HG02588 (cell line): ENCODE data around the gene PTPRF.

Source experiments
- ATAC-seq: cut with Tn5 transposase; IDR thresholded peaks from one replicate; pipeline ENCODE4 v1.9.1; 2021; ENCODE audit warnings: mild to moderate bottlenecking, moderate library complexity; ENCODE audit not compliant: unreplicated experiment

The PTPRF gene

DNA sequence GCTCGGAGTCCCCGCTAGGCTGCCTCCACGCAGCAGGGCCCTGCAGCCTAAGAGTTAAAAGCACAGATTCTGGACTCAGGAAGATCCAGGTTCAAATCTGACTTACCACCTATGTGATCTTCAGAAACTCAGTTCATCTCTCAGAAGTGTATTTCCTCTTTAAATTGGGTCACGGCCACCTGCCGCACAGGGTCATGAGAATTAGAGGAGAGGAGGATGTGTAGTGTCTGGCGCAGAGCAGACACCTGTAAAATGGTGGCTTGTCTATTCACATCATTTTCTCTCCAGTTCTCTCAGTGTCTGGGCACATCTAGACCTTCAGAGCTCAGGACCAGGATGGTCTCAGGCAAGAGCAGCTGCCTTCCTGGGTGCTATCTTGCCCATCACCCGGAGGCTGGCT lies 45.8 kb downstream of the PTPRF start:
- ATAC-seq: no peak

DNA sequence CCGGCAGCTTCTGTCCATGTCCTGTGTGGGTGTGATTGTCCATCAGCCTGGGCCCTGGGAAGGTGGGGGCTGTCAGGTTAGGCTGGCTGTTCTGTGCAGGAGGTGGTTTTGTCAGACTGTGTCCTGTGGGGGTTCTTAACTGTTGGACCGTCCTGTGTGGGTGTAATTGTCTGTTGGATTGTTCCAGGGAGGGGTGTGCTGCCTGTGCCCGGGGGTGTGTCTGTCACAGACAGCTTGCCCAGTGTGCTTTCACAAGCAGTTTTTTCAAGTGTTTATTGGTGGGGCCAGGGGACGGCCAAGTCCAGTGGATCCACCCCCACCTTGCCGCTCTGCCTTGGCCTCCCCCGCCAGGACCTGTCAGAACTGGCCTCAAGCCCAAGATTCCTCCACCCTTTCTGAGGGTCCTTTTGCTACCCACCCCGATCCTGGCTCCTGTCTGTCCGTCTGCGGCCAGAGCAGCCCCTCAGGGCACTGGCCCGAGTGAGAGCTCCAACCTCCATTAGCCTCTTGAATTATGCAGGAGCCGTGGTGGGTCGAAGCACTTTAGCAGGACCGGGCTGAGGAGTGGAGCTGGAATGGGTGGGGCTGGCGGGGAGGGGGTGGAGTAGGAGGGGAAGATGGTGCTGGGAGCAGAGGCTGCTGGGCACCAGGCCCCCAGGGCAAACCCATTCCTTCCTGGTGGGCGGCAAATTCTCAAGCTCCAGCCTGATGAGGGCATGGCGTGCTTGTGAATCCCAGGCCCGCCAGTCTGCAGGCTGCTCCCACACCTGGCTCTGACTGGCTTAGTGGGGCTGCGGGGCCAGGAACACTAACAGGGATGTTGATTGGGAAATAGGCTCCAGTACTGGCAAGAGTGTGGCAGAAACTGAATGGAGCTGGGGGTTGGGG lies 47.2 kb downstream of the PTPRF start:
- ATAC-seq: no peak

DNA sequence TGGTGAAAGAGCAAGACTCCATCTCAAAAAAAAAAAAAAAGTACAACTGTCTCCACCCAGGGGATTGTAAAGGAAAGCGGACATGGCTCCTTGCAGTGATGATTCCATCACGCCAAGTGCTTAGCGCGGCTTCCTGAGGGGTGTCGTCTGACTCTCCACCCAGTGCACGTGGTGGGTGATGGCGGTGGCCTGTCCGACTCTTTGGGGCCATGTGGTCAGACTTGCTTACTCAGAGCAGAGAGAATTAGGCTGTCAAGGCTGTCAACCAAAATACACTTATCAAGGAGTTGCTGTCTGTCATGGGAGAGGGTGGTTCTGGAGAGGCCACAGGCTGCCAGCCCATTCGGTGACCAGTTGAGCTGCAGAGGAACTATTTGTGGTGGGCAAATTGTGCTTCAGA lies 49.4 kb downstream of the PTPRF start:
- no peak for ATAC-seq

DNA sequence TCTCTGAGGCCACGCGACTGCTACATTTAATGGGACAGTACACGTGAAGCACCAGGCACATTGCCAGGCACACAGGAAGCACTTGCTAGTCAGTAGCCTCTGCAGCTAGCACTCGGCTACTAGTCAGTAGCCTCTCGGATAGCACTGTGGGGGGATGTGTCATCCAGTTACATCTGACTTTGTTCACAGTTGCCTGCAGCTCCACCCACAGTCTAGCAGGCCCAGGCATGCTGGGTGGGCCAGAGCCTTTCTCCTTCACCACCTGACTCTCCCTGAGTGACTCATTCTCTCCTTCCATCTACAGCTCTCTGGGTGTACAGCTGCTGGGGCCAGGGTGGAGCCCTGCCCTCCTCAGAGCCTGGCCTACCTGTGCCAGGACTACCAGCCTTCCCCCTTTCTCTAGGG lies 51.5 kb downstream of the PTPRF start:
- peak; percentile 76 for ATAC-seq

DNA sequence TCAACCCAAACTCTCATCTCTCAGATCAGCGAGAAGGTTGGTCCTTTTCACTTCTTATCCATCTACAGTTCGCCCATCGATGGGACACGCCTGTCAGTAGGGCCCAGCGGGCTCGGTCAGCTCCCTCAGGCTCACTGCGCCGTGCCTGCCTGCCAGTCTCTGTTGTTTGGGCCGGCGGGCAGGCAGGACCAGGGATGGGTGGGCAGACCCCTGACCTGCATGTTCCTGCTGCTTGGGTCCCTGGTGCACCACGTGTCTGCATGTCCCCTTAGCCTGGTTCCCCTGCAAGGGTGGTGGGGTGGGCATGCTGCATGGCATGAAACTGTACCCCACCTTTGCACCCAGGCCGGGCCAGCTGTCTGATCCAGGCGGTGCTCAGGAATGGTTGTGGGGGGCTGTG lies 52.4 kb downstream of the PTPRF start:
- no peak for ATAC-seq

DNA sequence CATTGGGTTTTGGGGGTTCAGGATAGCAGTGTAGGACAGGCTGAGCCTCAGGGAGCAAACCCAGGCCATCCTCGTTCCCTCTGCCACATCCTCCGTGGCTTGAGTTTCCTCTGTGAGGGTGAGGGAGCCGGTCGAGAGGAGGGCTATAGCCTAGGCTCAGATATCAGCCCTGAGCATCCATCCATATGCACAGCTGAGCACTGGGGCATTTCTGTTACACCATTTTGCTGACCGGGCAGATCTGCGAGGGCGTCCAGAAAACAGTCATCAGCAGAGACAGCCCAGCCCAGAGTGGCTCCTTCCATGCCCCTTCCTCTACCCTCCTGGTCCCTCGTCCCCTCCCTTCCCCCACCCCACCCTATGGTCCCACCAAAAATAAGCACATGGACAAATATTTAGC lies 53.5 kb downstream of the PTPRF start:
- no peak for ATAC-seq

DNA sequence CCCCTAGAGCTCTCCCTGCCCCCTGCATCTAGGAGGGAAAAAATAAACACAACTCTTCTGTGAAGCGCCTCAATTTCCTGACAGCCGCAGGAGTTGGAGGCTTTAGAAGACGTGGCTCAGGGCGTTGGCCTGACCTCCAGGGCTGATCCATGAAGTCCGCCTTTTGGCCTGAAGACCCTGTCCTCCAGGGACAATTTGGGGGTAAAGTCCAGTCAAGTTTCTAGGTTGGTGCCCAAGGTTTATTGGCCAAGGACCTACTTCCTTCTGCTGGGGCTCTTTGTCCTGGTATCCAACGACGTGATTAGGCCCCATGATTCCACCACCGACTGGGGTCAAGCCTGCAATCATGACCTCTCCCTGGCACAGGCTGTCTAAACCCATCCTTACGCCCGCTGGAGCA lies 54.9 kb downstream of the PTPRF start:
- ATAC-seq: no peak

DNA sequence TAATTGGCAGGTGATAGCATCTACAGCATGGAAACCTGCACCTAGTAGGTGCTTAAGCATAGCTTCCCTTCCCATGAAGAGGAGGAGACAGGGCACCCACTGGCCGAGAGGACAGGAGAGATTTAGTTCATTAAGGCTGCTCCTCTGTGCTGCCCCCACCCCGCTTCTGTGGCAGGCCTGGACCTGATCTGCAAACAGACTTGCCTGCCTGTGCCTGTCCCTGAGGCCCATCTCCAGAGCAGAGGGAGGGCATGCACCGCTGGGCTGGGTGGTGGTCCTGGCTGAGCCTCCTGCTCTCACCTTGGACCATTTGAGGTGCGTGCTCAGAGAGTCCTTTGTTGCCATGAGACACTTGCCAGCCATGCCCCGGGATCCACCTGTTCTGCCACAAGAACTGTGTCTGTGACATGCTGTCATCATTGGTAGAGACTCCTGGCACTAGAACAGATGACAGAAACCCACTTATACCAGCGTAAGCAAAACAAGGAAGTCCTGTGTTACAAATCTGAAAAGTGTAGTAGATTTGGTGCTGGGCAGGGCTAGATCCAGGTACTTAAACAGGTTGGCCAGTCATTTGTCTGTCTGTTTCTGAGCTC lies 55.6 kb downstream of the PTPRF start:
- no peak for ATAC-seq

DNA sequence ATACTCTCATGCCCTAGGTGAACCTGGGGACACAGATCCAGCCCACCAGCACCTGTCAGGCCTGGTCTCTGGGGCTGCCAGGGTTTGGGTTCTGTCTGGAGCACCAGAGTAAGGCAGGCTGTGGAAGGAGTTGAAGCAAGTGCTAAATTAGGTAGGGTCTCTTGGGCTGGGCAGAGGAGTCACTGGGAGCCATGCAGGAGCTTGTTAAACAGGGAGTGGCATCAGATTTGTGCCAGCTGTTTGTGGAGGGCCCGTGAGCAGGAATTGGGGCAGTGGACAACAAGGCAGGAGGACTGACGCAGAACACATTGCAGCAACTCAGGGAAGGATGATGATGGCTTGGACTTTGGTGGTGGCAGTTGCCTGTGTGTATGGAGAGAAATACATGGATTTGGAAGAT lies 56.3 kb downstream of the PTPRF start:
- ATAC-seq: no peak

DNA sequence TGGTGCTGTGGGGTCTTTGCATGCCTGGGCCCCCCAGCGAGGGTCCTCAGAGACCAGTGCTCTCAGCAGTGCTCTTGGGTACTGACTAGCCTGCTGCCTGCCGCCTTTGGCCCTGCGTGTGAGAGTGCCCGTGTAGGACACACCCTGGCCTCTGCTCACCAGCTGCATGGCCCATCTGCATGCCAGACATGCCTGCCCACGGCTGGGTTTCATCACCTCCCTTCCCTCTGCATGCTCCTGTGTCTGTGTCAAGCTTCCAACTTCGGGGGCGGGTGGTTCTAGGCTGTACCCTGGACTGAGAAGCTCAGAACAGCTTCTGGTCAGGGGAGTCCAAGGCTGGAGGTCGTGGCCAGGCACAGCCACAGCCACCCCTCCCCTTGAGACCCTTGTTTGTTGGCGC lies 56.9 kb downstream of the PTPRF start:
- ATAC-seq: no peak

DNA sequence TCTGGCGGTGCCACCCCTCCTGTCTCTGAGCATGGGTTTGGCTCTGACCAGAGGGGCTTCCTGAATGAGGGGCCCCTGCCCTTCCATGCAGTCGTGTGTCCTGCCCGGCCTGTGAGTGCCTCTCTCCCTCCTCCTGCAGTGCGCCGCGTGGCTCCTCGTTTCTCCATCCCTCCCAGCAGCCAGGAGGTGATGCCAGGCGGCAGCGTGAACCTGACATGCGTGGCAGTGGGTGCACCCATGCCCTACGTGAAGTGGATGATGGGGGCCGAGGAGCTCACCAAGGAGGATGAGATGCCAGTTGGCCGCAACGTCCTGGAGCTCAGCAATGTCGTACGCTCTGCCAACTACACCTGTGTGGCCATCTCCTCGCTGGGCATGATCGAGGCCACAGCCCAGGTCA lies 57.9 kb downstream of the PTPRF start:
- ATAC-seq: no peak

DNA sequence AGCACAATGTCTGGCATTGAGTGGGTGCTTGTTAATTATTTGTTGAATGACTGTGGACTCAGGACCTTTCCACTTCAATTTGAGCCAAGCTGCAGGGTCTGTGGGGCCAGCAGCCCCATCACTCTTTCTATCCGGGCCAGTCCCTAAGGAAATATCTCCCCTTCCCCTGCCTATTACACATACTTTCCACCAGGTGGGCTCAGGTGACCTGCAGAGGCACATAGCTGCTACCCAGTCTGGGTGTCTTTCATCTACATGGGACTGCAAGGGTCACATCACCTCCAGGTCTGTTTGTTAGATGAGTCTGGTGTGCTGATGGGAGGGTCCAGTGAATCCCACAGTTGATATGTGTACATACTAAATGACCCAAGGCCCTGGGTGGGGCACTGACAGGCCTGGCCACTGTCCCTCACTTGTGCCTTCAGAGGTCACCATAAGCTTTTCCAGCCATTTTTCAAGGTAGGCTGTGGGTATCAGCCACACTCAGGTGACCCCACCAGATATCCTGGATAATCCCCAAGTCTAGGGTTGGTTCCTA lies 59.8 kb downstream of the PTPRF start:
- ATAC-seq: no peak

DNA sequence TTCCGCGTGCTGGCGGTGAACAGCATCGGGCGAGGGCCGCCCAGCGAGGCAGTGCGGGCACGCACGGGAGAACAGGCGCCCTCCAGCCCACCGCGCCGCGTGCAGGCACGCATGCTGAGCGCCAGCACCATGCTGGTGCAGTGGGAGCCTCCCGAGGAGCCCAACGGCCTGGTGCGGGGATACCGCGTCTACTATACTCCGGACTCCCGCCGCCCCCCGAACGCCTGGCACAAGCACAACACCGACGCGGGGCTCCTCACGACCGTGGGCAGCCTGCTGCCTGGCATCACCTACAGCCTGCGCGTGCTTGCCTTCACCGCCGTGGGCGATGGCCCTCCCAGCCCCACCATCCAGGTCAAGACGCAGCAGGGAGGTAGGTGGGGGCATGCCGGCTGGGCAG lies 60.5 kb downstream of the PTPRF start:
- ATAC-seq: no peak

DNA sequence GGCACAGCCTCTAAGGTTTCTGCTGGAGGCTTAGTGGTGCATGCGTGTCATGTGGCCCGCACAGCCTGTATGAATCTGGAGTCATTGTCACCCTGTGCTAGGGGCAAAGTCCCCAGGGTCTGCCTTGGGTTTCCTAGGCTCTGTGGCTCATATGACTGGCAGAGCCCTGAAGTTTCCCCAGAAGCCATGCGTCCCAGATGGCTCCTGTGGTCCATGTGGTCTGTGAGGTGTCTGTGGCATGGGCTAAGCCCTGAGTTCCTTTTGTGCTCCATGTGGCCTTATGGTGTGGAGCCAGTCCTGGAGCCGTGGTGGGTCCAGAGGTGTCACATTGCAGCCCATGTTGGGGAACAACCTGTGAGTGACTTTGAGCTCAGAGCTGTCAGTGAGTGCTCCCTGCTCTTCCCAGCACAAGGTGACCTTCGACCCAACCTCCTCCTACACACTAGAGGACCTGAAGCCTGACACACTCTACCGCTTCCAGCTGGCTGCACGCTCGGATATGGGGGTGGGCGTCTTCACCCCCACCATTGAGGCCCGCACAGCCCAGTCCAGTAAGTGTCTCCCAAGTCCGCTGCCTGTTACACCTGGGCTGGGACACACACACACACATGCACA lies 61.5 kb downstream of the PTPRF start:
- ATAC-seq: no peak

DNA sequence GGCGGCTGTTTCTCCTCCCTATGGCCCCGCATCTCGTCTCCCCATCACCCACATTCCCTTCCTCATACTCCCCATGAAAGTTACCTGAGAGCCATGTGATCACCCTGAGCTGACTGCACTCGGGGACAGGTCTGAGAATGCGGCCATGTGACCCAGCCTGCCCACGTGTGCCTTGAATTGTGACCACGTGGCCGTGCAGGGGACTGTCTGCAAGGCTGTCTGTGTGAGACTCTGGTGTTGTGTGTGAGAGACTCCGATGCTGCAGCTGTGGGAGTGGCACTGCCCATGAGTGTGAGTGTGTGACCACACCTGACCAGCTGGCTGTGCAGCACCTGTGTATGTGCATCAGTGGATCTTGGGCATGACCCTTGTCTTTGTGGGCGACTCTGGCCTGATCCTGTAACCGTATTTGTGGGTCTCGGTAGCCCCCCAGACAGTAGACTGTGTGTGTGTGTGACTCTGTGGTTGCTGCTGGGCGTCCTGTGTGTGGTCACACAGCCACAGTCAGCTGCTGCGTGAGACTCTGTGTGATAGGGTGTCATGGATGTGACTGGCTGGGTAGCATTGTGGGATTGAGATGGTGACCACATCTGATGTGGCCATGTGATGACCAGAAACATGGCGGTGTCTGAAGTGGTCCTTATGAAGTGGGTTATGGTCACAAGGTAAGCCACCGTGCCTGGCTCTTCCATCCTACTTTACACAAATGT lies 62.4 kb downstream of the PTPRF start:
- ATAC-seq: no peak

DNA sequence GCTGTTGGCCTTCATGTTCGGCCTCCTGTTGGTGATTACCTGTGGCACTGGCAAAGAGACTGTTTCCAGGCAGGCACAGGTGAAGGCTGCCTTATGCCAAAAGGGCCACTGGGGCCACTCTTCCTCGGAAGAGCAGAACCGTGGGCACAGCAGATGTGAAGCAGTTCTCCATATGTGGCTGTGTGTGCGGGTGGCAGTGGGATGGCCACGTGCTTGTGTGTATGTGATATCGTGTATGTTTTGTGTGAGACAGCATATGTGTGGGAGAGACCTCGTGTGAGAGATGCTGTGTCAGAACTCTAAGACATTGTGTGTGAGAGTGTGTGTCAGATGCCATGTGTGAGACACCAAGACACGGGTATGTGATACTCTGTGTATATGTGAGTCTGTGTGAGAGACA lies 65.9 kb downstream of the PTPRF start:
- ATAC-seq: no peak

DNA sequence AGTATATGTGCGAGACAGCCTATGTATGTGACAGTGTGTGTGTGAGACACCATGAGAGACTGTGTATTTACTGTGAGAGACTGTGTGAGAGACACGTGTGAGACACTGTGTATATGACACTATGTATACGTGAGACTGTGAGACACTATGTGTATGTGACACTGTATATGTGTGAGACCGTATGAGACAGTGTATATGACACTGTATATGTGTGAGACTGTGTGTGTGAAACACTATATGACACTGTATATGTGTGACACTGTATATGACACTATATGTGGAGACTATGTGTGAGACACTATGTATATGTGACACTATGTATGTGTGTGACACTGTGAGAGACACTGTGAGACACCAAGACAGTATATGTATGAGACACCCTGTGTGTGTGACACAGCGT lies 66.3 kb downstream of the PTPRF start:
- no peak for ATAC-seq

DNA sequence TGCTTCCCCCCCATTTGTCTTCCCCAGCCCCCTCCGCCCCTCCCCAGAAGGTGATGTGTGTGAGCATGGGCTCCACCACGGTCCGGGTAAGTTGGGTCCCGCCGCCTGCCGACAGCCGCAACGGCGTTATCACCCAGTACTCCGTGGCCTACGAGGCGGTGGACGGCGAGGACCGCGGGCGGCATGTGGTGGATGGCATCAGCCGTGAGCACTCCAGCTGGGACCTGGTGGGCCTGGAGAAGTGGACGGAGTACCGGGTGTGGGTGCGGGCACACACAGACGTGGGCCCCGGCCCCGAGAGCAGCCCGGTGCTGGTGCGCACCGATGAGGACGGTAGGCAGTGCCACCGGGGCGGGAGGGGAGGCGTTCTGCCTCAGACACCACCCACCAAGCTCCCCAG lies 67.0 kb downstream of the PTPRF start:
- no peak for ATAC-seq

DNA sequence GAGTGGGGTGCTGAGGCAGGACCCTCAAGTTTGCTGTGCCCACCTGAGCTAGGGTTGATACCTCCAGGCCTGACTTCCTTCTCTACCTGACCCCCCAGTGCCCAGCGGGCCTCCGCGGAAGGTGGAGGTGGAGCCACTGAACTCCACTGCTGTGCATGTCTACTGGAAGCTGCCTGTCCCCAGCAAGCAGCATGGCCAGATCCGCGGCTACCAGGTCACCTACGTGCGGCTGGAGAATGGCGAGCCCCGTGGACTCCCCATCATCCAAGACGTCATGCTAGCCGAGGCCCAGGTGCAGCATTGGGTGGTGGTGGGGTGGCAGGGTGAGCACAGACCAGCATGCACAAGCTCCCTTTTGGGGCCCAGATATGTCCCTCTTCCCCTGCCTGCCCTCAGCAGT lies 67.9 kb downstream of the PTPRF start:
- no peak for ATAC-seq

DNA sequence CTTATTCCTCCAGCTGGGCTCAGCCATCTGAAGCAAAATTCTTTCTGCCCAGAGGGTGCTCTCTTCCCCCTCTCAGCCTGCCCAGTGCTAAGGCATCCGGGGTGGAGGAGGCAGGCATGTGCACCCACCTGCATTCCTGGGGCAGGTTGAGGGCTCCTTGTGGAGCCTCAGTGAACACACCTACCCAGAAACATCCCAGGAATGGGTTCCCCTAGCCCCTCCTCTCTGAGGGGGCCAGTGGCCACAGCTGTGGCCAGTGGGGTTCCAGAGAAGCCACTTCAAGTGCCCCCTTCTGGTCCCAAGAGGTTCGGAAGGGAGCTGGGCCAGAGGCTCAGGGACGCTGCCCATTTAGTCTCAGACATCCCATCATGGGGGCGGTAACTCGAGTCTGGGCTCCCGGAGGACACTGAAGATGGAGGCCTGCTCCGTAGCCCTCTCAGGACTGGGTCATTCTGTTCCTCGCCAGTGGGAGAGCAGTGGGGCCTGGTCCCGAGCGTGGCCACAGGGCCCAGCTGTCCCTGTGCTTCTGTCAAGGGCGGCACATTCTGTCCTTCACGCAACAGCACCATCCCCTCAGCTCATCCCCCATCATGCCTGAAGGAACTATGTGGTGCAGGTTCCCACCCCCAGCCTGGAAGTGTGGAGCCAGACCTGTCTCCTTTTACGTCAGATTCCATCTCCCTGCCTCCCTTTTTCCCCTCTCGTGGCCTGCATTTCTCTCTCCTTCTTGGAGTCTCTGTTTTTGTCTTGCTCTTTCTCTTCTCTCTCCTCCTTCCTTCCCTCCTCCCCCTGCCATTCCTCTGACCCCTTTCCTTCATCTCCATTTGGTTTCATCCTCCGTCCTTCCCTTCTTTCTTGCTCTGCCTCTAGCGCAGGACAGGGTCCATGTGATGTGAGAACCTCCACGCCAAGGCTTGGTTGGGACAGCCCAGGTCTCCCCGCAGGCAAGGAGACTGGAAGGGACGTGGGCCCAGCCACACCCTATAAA lies 69.6 kb downstream of the PTPRF start:
- ATAC-seq: no peak
